Upper lobe of left lung (tissue), 4 donors: ENCODE measurements around the gene CARD9.

ENCODE experiments used
- EP300 ChIP-seq, 4 donors: sonication (generic); formaldehyde crosslinking; IDR thresholded peaks; one replicate each; pipeline ENCODE4 v1.5.1; 2017; ENCODE audit warnings: antibody characterized with exemption in 4 of 4, control low read depth in 2 of 4
- POLR2A ChIP-seq, 4 donors: fragments of 450-650 bp; IDR thresholded peaks; one replicate each; pipeline ENCODE4 v1.5.1; 2016 to 2017; ENCODE audit warnings: antibody characterized with exemption in 4 of 4, mild to moderate bottlenecking in 2 of 4
- TF ChIP-seq, protein P1 (sequence below), 6 experiments: fragments of 450-650 bp in 4 of 6; fragments of 200-600 bp in 2 of 6; sonication (generic) in 2 of 6; IDR thresholded peaks; one replicate each; pipeline ENCODE4 v1.5.1; 2016 to 2019; ENCODE audit warnings: antibody characterized with exemption in 6 of 6

DNA sequence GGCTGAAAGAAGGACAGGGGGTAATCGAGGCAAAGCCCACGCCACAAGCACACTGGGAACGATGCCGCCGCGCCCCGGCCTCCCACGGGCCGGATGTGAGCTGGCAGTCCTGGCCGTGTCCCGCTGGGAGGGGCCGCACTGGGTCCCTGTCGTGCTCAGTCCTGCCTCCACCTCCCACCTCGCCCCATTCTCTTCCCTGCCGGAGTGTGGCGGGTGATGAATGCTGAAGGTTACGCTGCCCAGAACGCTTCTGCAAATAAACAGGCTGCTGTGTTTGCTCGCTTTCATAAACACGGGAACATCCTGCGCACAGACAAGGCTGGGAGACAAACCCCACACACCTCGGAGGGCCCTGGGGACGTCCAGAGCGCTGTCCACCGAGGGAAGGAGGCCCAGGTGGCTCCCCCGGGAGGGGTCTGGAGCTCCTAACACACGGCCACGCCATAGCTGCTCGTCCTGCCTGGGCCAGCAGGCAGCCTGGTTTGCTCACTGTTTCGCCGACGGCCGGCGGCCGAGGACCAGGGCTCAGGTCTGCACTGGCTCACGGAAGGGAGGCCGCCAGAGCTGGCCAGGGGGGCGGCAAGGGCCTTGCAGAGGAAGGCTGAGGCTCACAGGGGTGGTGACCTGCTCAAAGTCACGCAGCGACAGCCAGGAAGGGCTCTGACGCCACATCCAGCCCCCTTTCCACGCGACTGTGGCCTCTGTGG, 12.3 kb downstream of the CARD9 start:
- TF ChIP-seq, protein P1, sequence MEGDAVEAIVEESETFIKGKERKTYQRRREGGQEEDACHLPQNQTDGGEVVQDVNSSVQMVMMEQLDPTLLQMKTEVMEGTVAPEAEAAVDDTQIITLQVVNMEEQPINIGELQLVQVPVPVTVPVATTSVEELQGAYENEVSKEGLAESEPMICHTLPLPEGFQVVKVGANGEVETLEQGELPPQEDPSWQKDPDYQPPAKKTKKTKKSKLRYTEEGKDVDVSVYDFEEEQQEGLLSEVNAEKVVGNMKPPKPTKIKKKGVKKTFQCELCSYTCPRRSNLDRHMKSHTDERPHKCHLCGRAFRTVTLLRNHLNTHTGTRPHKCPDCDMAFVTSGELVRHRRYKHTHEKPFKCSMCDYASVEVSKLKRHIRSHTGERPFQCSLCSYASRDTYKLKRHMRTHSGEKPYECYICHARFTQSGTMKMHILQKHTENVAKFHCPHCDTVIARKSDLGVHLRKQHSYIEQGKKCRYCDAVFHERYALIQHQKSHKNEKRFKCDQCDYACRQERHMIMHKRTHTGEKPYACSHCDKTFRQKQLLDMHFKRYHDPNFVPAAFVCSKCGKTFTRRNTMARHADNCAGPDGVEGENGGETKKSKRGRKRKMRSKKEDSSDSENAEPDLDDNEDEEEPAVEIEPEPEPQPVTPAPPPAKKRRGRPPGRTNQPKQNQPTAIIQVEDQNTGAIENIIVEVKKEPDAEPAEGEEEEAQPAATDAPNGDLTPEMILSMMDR (IDR thresholded peaks at IDR 0.05) = no peak
- no peak for TF ChIP-seq POLR2A (IDR thresholded peaks at IDR 0.05)
- no peak for TF ChIP-seq EP300 (IDR thresholded peaks at IDR 0.05)
